Aorta (tissue), 5 donors: ENCODE data around the gene RSBN1L. TPM values are rescaled to one million over a fixed set of nuclear protein-coding genes. Genes with fewer than 3 reads are reported as not detected.

Experiments used
- ATAC-seq: fragments of 200-7000 bp; cut with Tn5 transposase; one replicate; pipeline ENCODE4 v1.9.1; 2022; ENCODE audit warnings: moderate library complexity; ENCODE audit not compliant: low FRiP score
- DNase-seq, 2 donors: peaks; one replicate each; pipeline ENCODE4 v3.0.0-alpha.2; 2020
- H3K27ac ChIP-seq, 2 donors: one replicate each; pipeline ENCODE4 v1.5.1; 2013; ENCODE audit warnings: low read length in 2 of 2, mild to moderate bottlenecking in 2 of 2, moderate library complexity in 2 of 2, control low read depth in 1 of 2, inconsistent platforms in 1 of 2, low read depth in 1 of 2
- H3K27me3 ChIP-seq, 2 donors: one replicate each; pipeline ENCODE4 v1.6.1; 2013; ENCODE audit warnings: control low read depth in 1 of 2, low read length in 1 of 2, mild to moderate bottlenecking in 1 of 2, moderate library complexity in 1 of 2; ENCODE audit not compliant: insufficient read depth in 2 of 2, control insufficient read depth in 1 of 2
- H3K36me3 ChIP-seq, 2 donors: one replicate each; pipeline ENCODE4 v1.6.1; 2013; ENCODE audit warnings: control low read depth in 1 of 2, low read length in 1 of 2, mild to moderate bottlenecking in 1 of 2; ENCODE audit not compliant: insufficient read depth in 2 of 2, control insufficient read depth in 1 of 2
- H3K4me1 ChIP-seq, 2 donors: one replicate each; pipeline ENCODE4 v1.6.1; 2013; ENCODE audit warnings: low read length in 2 of 2, control low read depth in 1 of 2, mild to moderate bottlenecking in 1 of 2, moderate library complexity in 1 of 2; ENCODE audit not compliant: insufficient read depth in 2 of 2, control insufficient read depth in 1 of 2
- H3K4me3 ChIP-seq, 2 donors: one replicate each; pipeline ENCODE4 v1.5.1; 2013; ENCODE audit warnings: low read length in 2 of 2, control low read depth in 1 of 2, mild to moderate bottlenecking in 1 of 2
- H3K9me3 ChIP-seq: one replicate; pipeline ENCODE4 v1.6.1; 2013; ENCODE audit warnings: mild to moderate bottlenecking, low read length; ENCODE audit not compliant: control insufficient read depth
- WGBS, 2 donors: extraction: QIAGEN DNeasy Blood & Tissue Kit; methylation state at CpG; one replicate each; pipeline ENCODE4 v1.1.7; 2013; 5-methylcytosine and 5-hydroxymethylcytosine counted together
- intact Hi-C, 2 donors: fragments of 100-400 bp; cut with DNase I; formaldehyde crosslinking; loops; one replicate each; pipeline versions ENCODE4 v1.14.2 to v1.15.0; 2022
- polyA plus RNA-seq, 2 donors: library from polyadenylated mRNA; stranded (reverse); fragments of 200-250 nt; gene quantifications; one replicate each; pipeline ENCODE4 v1.2.3, GENCODE V29; 2013
- total RNA-seq, 2 donors: library from RNA; stranded (reverse); fragmentation: NEBNext Ultra II Directional; extraction: Animal tissue kit (Norgen Biotek cat#: 25700); gene quantifications; one replicate each; pipeline ENCODE4 v1.2.1, GENCODE V29; 2021
- donor health status: healthy with polysubstance abuse.
- donor health status: Bipolar disorder and iron deficiency.
- donor health status: DM: no; HTN: no; CAD: no.
- donor health status: DM: no; HTN: no; CAD: no.
- donor health status: DM: yes; HTN: yes; CAD: no.

RSBN1L gene
- total and polyA plus RNA-seq, 4 donors = 3.0 to 25.4 (median 16.1) TPM

GRCh38 chr7:77680266-77680665 lies 16.0 kb upstream of the RSBN1L start:
- Histone ChIP-seq H3K27ac (no peak overlapping the region), H3K36me3 (no peaks in the 10 kb centered on the region), H3K4me1 (peaks cover 0 to 3% of the 10 kb centered on the region in 2 donors), H3K9me3 (no peaks in the 10 kb centered on the region), H3K4me3 (no peak overlapping the region), H3K27me3 (no peaks in the 10 kb centered on the region)
- DNase-seq (no peak), ATAC-seq (no peak)
- WGBS, 2 donors = 95 to 96% methylated on average over 7 of the region's 7 CpGs
- intact Hi-C loops = no loop called here

- Histone ChIP-seq H3K4me1 (peaks cover 0 to 4% of the 10 kb centered on the region in 2 donors), H3K36me3 (no peaks in the 10 kb centered on the region), H3K27ac (no peak overlapping the region), H3K4me3 (no peak overlapping the region), H3K9me3 (no peaks in the 10 kb centered on the region), H3K27me3 (no peaks in the 10 kb centered on the region)
- ATAC-seq = no peak
- no peak for DNase-seq
- WGBS, 2 donors = 27 to 40% methylated on average over 9 of the region's 9 CpGs
- intact Hi-C loops = no loop called here
Observed at GRCh38 chr7:77684030-77684429, 12.2 kb upstream of the RSBN1L start.

- H3K4me1 ChIP-seq = peaks cover 0 to 4% of the 10 kb centered on the region in 2 donors
- intact Hi-C loops = no loop called here
- no peak overlapping the region for H3K4me3 ChIP-seq
- peaks cover 0 to under 1% of the 10 kb centered on the region in 2 donors for H3K36me3 ChIP-seq
- WGBS, 2 donors = 52 to 53% methylated on average over 5 of the region's 5 CpGs
- H3K27ac ChIP-seq = no peak overlapping the region
- H3K27me3 ChIP-seq = no peaks in the 10 kb centered on the region
- ATAC-seq (no peak), DNase-seq (no peak)
- no peaks in the 10 kb centered on the region for H3K9me3 ChIP-seq
Observed at GRCh38 chr7:77685233-77685632, 11.0 kb upstream of the RSBN1L start.

GRCh38 chr7:77687100-77687746 lies 9.0 kb upstream of the RSBN1L start:
- H3K27ac ChIP-seq = no peak overlapping the region
- intact Hi-C loops = no loop called here
- no peak overlapping the region for H3K4me3 ChIP-seq

GRCh38 chr7:77687747-77688144 lies 8.5 kb upstream of the RSBN1L start:
- intact Hi-C loops = no loop called here
- no peak overlapping the region for H3K27ac ChIP-seq
- no peaks in the 10 kb centered on the region for H3K9me3 ChIP-seq
- no peak overlapping the region for H3K4me3 ChIP-seq
- no peaks in the 10 kb centered on the region for H3K27me3 ChIP-seq
- WGBS, 2 donors = 99 to 100% methylated on average over 1 of the region's 1 CpG
- peaks cover 0 to 4% of the 10 kb centered on the region in 2 donors for H3K4me1 ChIP-seq
- ATAC-seq = no peak
- no peak for DNase-seq
- peaks cover 0 to 2% of the 10 kb centered on the region in 2 donors for H3K36me3 ChIP-seq

More at GRCh38 chr7:77687100-77687746, 9.0 kb upstream of the RSBN1L start:
- peaks cover 0 to 4% of the 10 kb centered on the region in 2 donors for H3K4me1 ChIP-seq
- H3K36me3 ChIP-seq = peaks cover 0 to 2% of the 10 kb centered on the region in 2 donors
- 85 to 92% methylated on average over 1 of the region's 1 CpG for WGBS, 2 donors
- ATAC-seq = no peak
- no peaks in the 10 kb centered on the region for H3K9me3 ChIP-seq
- DNase-seq = no peak
- H3K27me3 ChIP-seq = no peaks in the 10 kb centered on the region

- no peak for ATAC-seq
Observed at GRCh38 chr7:77690289-77690688, 6.0 kb upstream of the RSBN1L start.

GRCh38 chr7:77691892-77692491 lies 4.3 kb upstream of the RSBN1L start:
- Histone ChIP-seq H3K27me3 (no peaks in the 10 kb centered on the region), H3K9me3 (no peaks in the 10 kb centered on the region), H3K4me3 (no peak overlapping the region), H3K4me1 (no peaks in the 10 kb centered on the region), H3K27ac (no peak overlapping the region), H3K36me3 (peaks cover 0 to 2% of the 10 kb centered on the region in 2 donors)
- intact Hi-C loops = no loop called here
- no peak for ATAC-seq
- WGBS, 2 donors = 92% methylated on average over 10 of the region's 10 CpGs
- no peak for DNase-seq

More at GRCh38 chr7:77690289-77690688, 6.0 kb upstream of the RSBN1L start:
- 80 to 84% methylated on average over 8 of the region's 8 CpGs for WGBS, 2 donors
- peaks cover 0 to 1% of the 10 kb centered on the region in 2 donors for H3K4me1 ChIP-seq
- peaks cover 0 to 2% of the 10 kb centered on the region in 2 donors for H3K36me3 ChIP-seq
- H3K27me3 ChIP-seq = no peaks in the 10 kb centered on the region
- no peak overlapping the region for H3K27ac ChIP-seq
- intact Hi-C loops = no loop called here
- H3K4me3 ChIP-seq = no peak overlapping the region
- no peak for DNase-seq
- H3K9me3 ChIP-seq = no peaks in the 10 kb centered on the region

GRCh38 chr7:77693830-77694583 lies 2.3 kb upstream of the RSBN1L start:
- no peak overlapping the region for H3K27ac ChIP-seq
- no peak overlapping the region for H3K4me3 ChIP-seq
- intact Hi-C loops = no loop called here
- ATAC-seq = no peak
- H3K9me3 ChIP-seq = no peaks in the 10 kb centered on the region
- H3K27me3 ChIP-seq = no peaks in the 10 kb centered on the region
- 90 to 93% methylated on average over 14 of the region's 14 CpGs for WGBS, 2 donors
- DNase-seq = no peak
- H3K36me3 ChIP-seq = peaks cover 0 to 2% of the 10 kb centered on the region in 2 donors
- H3K4me1 ChIP-seq = no peaks in the 10 kb centered on the region
